T follicular helper cell (primary cell): ENCODE data around the gene AMIGO3.
"Not testable (repeated sequence)": the region's sequence is repeated elsewhere in the genome, so short reads cannot be mapped to it uniquely, and the experiment has no call there.

Experiments
- DNase-seq: peaks from one replicate; pipeline ENCODE4 v3.0.0-alpha.2; 2020; ENCODE audit warnings: low read depth

Gene AMIGO3

GRCh38 chr3:49709852-49710251 is 9.6 kb downstream of the AMIGO3 start:
- no peak for DNase-seq

- DNase-seq = no peak
Observed at GRCh38 chr3:49707113-49707480, 12.4 kb downstream of the AMIGO3 start.

GRCh38 chr3:49706456-49707112 is 12.9 kb downstream of the AMIGO3 start:
- no peak for DNase-seq

GRCh38 chr3:49705390-49705960 is 14.0 kb downstream of the AMIGO3 start:
- DNase-seq = no peak

- DNase-seq = no peak
Observed at GRCh38 chr3:49704629-49705028, 14.9 kb downstream of the AMIGO3 start.

GRCh38 chr3:49703956-49704355 is 15.5 kb downstream of the AMIGO3 start:
- DNase-seq = no peak

GRCh38 chr3:49703443-49703927 is 16.0 kb downstream of the AMIGO3 start:
- DNase-seq = peak; percentile 55

- DNase-seq = no peak
Observed at GRCh38 chr3:49702672-49703071, 16.8 kb downstream of the AMIGO3 start.

GRCh38 chr3:49701388-49702077 is 18.0 kb downstream of the AMIGO3 start:
- DNase-seq = no peak

GRCh38 chr3:49700453-49701128 is 18.9 kb downstream of the AMIGO3 start:
- no peak for DNase-seq

GRCh38 chr3:49700014-49700413 is 19.5 kb downstream of the AMIGO3 start:
- DNase-seq = no peak

GRCh38 chr3:49699281-49699979 is 20.1 kb downstream of the AMIGO3 start:
- no peak for DNase-seq

GRCh38 chr3:49695350-49696015 is 24.0 kb downstream of the AMIGO3 start:
- not testable (repeated sequence) for DNase-seq

GRCh38 chr3:49694409-49695070 is 24.9 kb downstream of the AMIGO3 start:
- DNase-seq = not testable (repeated sequence)

- not testable (repeated sequence) for DNase-seq
Observed at GRCh38 chr3:49691481-49691880, 28.0 kb downstream of the AMIGO3 start.

GRCh38 chr3:49690856-49691255 is 28.6 kb downstream of the AMIGO3 start:
- DNase-seq = not testable (repeated sequence)

GRCh38 chr3:49689908-49690624 is 29.4 kb downstream of the AMIGO3 start:
- not testable (repeated sequence) for DNase-seq

- peak; percentile 88 for DNase-seq
Observed at GRCh38 chr3:49689046-49689907, 30.2 kb downstream of the AMIGO3 start, which contains the start of the genes MST1 and RNF123. MST1 (minus strand) TSS chr3:49689474; CDS start chr3:49688691, 783 bp downstream. RNF123 (plus strand) TSS chr3:49689557; CDS start chr3:49691166, 1,609 bp downstream.
